Esophagus muscularis mucosa (tissue), 4 donors: ENCODE measurements around the gene A3GALT2.

ENCODE experiments used
- EP300 ChIP-seq: sonication (generic); formaldehyde crosslinking; IDR thresholded peaks from one replicate; pipeline ENCODE4 v1.6.1; 2017; ENCODE audit warnings: antibody characterized with exemption
- POLR2A ChIP-seq: fragments of 450-650 bp; IDR thresholded peaks from one replicate; pipeline ENCODE4 v1.6.1; 2017; ENCODE audit warnings: antibody characterized with exemption, moderate library complexity, mild to moderate bottlenecking, low read depth
- TF ChIP-seq, protein P1 (sequence below), 3 experiments: fragments of 200-600 bp in 2 of 3; fragments of 450-650 bp in 1 of 3; sonication (generic) in 2 of 3; IDR thresholded peaks; one replicate each; pipeline ENCODE4 v1.5.1; 2017 to 2019; ENCODE audit warnings: antibody characterized with exemption in 3 of 3, mild to moderate bottlenecking in 2 of 3, moderate library complexity in 1 of 3

- no peak for TF ChIP-seq POLR2A
- TF ChIP-seq, protein P1, sequence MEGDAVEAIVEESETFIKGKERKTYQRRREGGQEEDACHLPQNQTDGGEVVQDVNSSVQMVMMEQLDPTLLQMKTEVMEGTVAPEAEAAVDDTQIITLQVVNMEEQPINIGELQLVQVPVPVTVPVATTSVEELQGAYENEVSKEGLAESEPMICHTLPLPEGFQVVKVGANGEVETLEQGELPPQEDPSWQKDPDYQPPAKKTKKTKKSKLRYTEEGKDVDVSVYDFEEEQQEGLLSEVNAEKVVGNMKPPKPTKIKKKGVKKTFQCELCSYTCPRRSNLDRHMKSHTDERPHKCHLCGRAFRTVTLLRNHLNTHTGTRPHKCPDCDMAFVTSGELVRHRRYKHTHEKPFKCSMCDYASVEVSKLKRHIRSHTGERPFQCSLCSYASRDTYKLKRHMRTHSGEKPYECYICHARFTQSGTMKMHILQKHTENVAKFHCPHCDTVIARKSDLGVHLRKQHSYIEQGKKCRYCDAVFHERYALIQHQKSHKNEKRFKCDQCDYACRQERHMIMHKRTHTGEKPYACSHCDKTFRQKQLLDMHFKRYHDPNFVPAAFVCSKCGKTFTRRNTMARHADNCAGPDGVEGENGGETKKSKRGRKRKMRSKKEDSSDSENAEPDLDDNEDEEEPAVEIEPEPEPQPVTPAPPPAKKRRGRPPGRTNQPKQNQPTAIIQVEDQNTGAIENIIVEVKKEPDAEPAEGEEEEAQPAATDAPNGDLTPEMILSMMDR (IDR thresholded peaks at IDR 0.05) = no peak
- TF ChIP-seq EP300 = no peak
Observed at GRCh38 chr1:33284049-33284448, 36.8 kb downstream of the A3GALT2 start.
